ENCODE results near the gene CST9.

CST9 gene

GRCh38 chr20:23605867-23606651 is at the start of gene CST9:
Gene CST9, minus strand, starts transcription at chr20:23605917. Its CDS starts 53 bp downstream, at chr20:23605864.
- no peak for DNase-seq

- DNase-seq, result no peak
These were observed 49.0 kb upstream of the CST9 start for GRCh38 chr20:23654717-23655116.

- DNase-seq, result no peak
These were observed 48.3 kb upstream of the CST9 start for GRCh38 chr20:23654000-23654399.

GRCh38 chr20:23653400-23653938 is 47.8 kb upstream of the CST9 start:
- no peak for DNase-seq

GRCh38 chr20:23652926-23653325 is 47.2 kb upstream of the CST9 start:
- DNase-seq, result no peak

GRCh38 chr20:23652371-23652770 is 46.7 kb upstream of the CST9 start:
- no peak for DNase-seq

GRCh38 chr20:23651117-23651516 is 45.4 kb upstream of the CST9 start:
- DNase-seq, result no peak

- DNase-seq, result no peak
These were observed 44.2 kb upstream of the CST9 start for GRCh38 chr20:23649830-23650417.

GRCh38 chr20:23649242-23649641 is 43.5 kb upstream of the CST9 start:
- no peak for DNase-seq

GRCh38 chr20:23647346-23647745 is 41.6 kb upstream of the CST9 start:
- no peak for DNase-seq

- DNase-seq, result no peak
These were observed 40.6 kb upstream of the CST9 start for GRCh38 chr20:23646106-23646873.

- no peak for DNase-seq
These were observed 39.9 kb upstream of the CST9 start for GRCh38 chr20:23645575-23645974.

GRCh38 chr20:23644164-23644563 is 38.4 kb upstream of the CST9 start:
- no peak for DNase-seq

- DNase-seq, result no peak
These were observed 37.9 kb upstream of the CST9 start for GRCh38 chr20:23643659-23644058.

GRCh38 chr20:23641936-23642751 is 36.4 kb upstream of the CST9 start:
- no peak for DNase-seq

- DNase-seq, result no peak
These were observed 35.3 kb upstream of the CST9 start for GRCh38 chr20:23640671-23641667.

- DNase-seq, result no peak
These were observed 34.4 kb upstream of the CST9 start for GRCh38 chr20:23640018-23640601.

GRCh38 chr20:23639490-23639958 is 33.8 kb upstream of the CST9 start:
- no peak for DNase-seq

GRCh38 chr20:23638309-23638708 is 32.6 kb upstream of the CST9 start:
- DNase-seq, result no peak

- DNase-seq, result peak; percentile 15
These were observed 31.8 kb upstream of the CST9 start, which contains the start of gene CST3 for GRCh38 chr20:23637282-23638221. Gene CST3, minus strand, starts transcription at chr20:23637955. Its CDS starts 93 bp downstream, at chr20:23637862.

Measured in activated CD4-positive, alpha-beta T cell treated with anti-CD3 and anti-CD28 coated beads, Interleukin-10, Interleukin-2, amounts not matched to agents 100 ng/mL and 50 ng/mL, durations not matched to agents 16 hours and 8 hours (primary cell).